HL-60/S4 (cell line): Measurements from ENCODE around the gene QSOX2.

Source experiments
- in situ Hi-C: fragments of 300-500 bp; cut with MboI; formaldehyde crosslinking; loops from 2 replicates; pipeline ENCODE4 v1.14.3; 2022; ENCODE audit warnings: low sequenced_read_pairs

The QSOX2 gene

GRCh38 chr9:136225748-136226679 lies 19.6 kb downstream of the QSOX2 start:
- in situ Hi-C loops, result no loop called here

GRCh38 chr9:136225366-136225747 lies 20.3 kb downstream of the QSOX2 start:
- in situ Hi-C loops, result no loop called here

GRCh38 chr9:136223871-136224640 lies 21.6 kb downstream of the QSOX2 start:
- in situ Hi-C loops, result no loop called here

- in situ Hi-C loops, result no loop called here
Observed at GRCh38 chr9:136222906-136223285, 22.7 kb downstream of the QSOX2 start.

- in situ Hi-C loops, result no loop called here
Observed at GRCh38 chr9:136222166-136222905, 23.3 kb downstream of the QSOX2 start.

GRCh38 chr9:136220017-136220729 lies 25.4 kb downstream of the QSOX2 start:
- in situ Hi-C loops, result no loop called here

GRCh38 chr9:136219276-136219675 lies 26.3 kb downstream of the QSOX2 start:
- in situ Hi-C loops, result no loop called here

- in situ Hi-C loops, result no loop called here
Observed at GRCh38 chr9:136218673-136219072, 26.9 kb downstream of the QSOX2 start.

GRCh38 chr9:136218271-136218670 lies 27.3 kb downstream of the QSOX2 start:
- in situ Hi-C loops, result no loop called here

- in situ Hi-C loops, result no loop called here
Observed at GRCh38 chr9:136216541-136217244, 28.9 kb downstream of the QSOX2 start.

- in situ Hi-C loops, result no loop called here
Observed at GRCh38 chr9:136213733-136214132, 31.9 kb downstream of the QSOX2 start.

- in situ Hi-C loops, result no loop called here
Observed at GRCh38 chr9:136212345-136212950, 33.2 kb downstream of the QSOX2 start.

- in situ Hi-C loops, result no loop called here
Observed at GRCh38 chr9:136211441-136212344, 33.9 kb downstream of the QSOX2 start.

GRCh38 chr9:136211006-136211405 lies 34.6 kb downstream of the QSOX2 start:
- in situ Hi-C loops, result no loop called here

- in situ Hi-C loops, result no loop called here
Observed at GRCh38 chr9:136210276-136210675, 35.3 kb downstream of the QSOX2 start.

GRCh38 chr9:136209786-136210185 lies 35.8 kb downstream of the QSOX2 start:
- in situ Hi-C loops, result no loop called here

- in situ Hi-C loops, result no loop called here
Observed at GRCh38 chr9:136209232-136209631, 36.4 kb downstream of the QSOX2 start.

- in situ Hi-C loops, result no loop called here
Observed at GRCh38 chr9:136208675-136209074, 36.9 kb downstream of the QSOX2 start.

- in situ Hi-C loops, result no loop called here
Observed at GRCh38 chr9:136207616-136208015, 38.0 kb downstream of the QSOX2 start.
